ENCODE data around the gene RNF212.
"Not testable (repeated sequence)": the region's sequence is repeated elsewhere in the genome, so short reads cannot be mapped to it uniquely, and the experiment has no call there.

Gene RNF212

GRCh38 chr4:1049591-1049905 lies 63.8 kb downstream of the RNF212 start:
- no peak for DNase-seq (ENCODE audit: extremely low read depth in 1 of 2, low read depth in 1 of 2)

GRCh38 chr4:1048773-1049590 lies 64.4 kb downstream of the RNF212 start:
- DNase-seq (ENCODE audit: extremely low read depth in 1 of 2, low read depth in 1 of 2) = peak in 1 of 2 donors; percentile 32

GRCh38 chr4:1047976-1048772 lies 65.2 kb downstream of the RNF212 start:
- no peak for DNase-seq (ENCODE audit: extremely low read depth in 1 of 2, low read depth in 1 of 2)

- no peak for DNase-seq (ENCODE audit: extremely low read depth in 1 of 2, low read depth in 1 of 2)
Measured at GRCh38 chr4:1047106-1047975, 66.0 kb downstream of the RNF212 start.

- DNase-seq (ENCODE audit: extremely low read depth in 1 of 2, low read depth in 1 of 2) = not testable (repeated sequence)
Measured at GRCh38 chr4:1046581-1047011, 66.8 kb downstream of the RNF212 start.

GRCh38 chr4:1045595-1046201 lies 67.7 kb downstream of the RNF212 start:
- no peak for DNase-seq (ENCODE audit: extremely low read depth in 1 of 2, low read depth in 1 of 2)

GRCh38 chr4:1045193-1045594 lies 68.2 kb downstream of the RNF212 start:
- no peak for DNase-seq (ENCODE audit: extremely low read depth in 1 of 2, low read depth in 1 of 2)

- no peak for DNase-seq (ENCODE audit: extremely low read depth in 1 of 2, low read depth in 1 of 2)
Measured at GRCh38 chr4:1044469-1045192, 68.7 kb downstream of the RNF212 start.

- peak; percentile 34 to 59 for DNase-seq (ENCODE audit: extremely low read depth in 1 of 2, low read depth in 1 of 2)
Measured at GRCh38 chr4:1043651-1044468, 69.5 kb downstream of the RNF212 start.

GRCh38 chr4:1043162-1043561 lies 70.2 kb downstream of the RNF212 start:
- DNase-seq (ENCODE audit: extremely low read depth in 1 of 2, low read depth in 1 of 2) = no peak

GRCh38 chr4:1042352-1043055 lies 70.9 kb downstream of the RNF212 start:
- no peak for DNase-seq (ENCODE audit: extremely low read depth in 1 of 2, low read depth in 1 of 2)

GRCh38 chr4:1041936-1042330 lies 71.4 kb downstream of the RNF212 start:
- no peak for DNase-seq (ENCODE audit: extremely low read depth in 1 of 2, low read depth in 1 of 2)

- DNase-seq (ENCODE audit: extremely low read depth in 1 of 2, low read depth in 1 of 2) = no peak
Measured at GRCh38 chr4:1041147-1041935, 72.0 kb downstream of the RNF212 start.

- DNase-seq (ENCODE audit: extremely low read depth in 1 of 2, low read depth in 1 of 2) = no peak
Measured at GRCh38 chr4:1040344-1041146, 72.8 kb downstream of the RNF212 start.

GRCh38 chr4:1039493-1040343 lies 73.6 kb downstream of the RNF212 start:
- DNase-seq (ENCODE audit: extremely low read depth in 1 of 2, low read depth in 1 of 2) = no peak

GRCh38 chr4:1038948-1039492 lies 74.3 kb downstream of the RNF212 start:
- DNase-seq (ENCODE audit: extremely low read depth in 1 of 2, low read depth in 1 of 2) = no peak
